Nucleus accumbens (tissue), 56 donors: ENCODE measurements around the gene GCK.

Experiments
- DNase-seq, 56 donors: peaks; one replicate each; lab custom pipeline; 2025; lab: John Stamatoyannopoulos, UW

The GCK gene

DNA sequence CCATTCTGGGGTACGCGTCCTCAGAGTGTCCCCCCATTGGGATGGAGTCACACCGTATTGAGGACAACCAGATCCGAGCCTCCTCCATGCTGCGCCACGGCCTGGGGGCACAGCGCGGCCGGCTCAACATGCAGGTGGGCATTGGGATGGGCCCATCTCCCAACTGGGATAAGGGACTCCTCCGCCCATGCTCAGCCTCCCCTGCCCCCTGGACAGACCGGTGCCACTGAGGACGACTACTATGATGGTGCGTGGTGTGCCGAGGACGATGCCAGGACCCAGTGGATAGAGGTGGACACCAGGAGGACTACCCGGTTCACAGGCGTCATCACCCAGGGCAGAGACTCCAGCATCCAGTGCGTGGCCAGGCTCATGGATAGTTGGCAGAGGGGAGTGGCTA lies 79.2 kb downstream of the GCK start:
- DNase-seq, result no peak

GRCh38 chr7:44108768-44109750 lies 80.2 kb downstream of the GCK start:
- DNase-seq, result no peak

GRCh38 chr7:44107961-44108767 lies 81.1 kb downstream of the GCK start:
- DNase-seq, result no peak

DNA sequence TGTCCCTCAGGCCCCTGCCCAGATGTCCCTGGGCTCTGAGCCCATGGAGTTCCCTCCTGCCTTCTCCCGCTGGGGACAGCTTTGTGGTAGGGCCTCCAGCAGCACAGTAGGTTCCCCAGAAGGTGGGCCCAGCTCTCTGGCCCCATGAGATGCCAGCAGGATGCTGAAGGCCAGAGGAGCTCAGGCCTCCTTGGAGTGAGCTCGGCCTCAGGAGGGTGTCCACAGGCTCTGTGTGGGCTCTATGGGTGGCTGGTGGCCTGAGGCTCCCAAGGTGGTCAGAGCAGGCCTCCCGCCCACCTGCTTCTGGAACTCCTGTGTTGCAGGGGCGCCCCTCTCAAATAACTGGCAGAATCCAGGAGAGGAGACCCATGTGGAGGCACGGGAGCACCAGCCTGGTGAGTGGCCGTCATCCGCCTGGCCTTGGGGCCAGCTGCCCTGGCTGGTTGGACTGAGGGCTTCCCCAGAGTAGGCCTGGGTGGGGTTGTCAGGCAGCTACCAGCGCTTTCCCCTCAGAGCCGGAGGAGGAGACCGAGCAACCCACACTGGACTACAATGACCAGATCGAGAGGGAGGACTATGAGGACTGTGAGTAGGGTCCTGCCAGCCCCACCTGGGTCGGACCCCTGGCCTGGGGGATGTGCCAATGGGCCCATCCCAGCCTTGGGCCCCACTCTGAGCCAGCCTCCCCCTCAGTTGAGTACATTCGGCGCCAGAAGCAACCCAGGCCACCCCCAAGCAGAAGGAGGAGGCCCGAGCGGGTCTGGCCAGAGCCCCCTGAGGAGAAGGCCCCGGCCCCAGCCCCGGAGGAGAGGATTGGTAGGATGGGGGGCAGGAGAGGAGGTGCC lies 81.9 kb downstream of the GCK start:
- DNase-seq, result no peak

DNA sequence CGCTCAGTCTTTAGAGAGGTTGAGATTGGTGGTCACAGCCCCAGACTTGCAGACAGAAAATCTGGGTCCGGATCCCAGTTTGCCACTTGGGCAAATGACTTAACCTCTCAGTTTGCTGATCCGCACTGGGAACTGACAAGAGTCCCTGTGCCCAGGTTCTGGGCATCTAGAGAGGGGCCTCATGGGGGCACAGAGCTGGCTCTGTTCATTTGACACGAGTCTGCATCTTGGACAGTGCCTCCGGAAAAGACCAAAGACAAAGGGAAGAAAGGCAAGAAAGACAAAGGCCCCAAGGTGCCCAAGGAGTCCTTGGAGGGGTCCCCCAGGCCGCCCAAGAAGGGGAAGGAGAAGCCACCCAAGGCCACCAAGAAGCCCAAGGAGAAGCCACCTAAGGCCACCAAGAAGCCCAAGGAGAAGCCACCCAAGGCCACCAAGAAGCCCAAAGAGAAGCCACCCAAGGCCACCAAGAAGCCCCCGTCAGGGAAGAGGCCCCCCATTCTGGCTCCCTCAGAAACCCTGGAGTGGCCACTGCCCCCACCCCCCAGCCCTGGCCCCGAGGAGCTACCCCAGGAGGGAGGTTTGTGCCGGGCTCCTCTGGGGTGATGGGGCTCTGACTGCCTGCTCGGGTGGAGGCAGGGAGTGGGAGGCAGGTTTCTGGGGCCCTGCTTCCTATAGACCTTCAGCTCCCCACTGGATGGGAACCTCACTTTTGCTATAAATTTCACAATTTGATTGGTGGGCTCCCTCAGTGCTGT lies 82.8 kb downstream of the GCK start:
- no peak for DNase-seq

GRCh38 chr7:44105832-44106231 lies 83.4 kb downstream of the GCK start:
- DNase-seq, result no peak

GRCh38 chr7:44104860-44105771 lies 84.1 kb downstream of the GCK start:
- DNase-seq, result peak in 38 of 56 donors; percentile 14 to 77 (median 48)

GRCh38 chr7:44103923-44104859 lies 85.0 kb downstream of the GCK start, which contains the start of gene AEBP1:
Gene AEBP1, plus strand, starts transcription at chr7:44104345. Its CDS starts 321 bp downstream, at chr7:44104666.
- DNase-seq, result peak in 1 of 56 donors; percentile 46

DNA sequence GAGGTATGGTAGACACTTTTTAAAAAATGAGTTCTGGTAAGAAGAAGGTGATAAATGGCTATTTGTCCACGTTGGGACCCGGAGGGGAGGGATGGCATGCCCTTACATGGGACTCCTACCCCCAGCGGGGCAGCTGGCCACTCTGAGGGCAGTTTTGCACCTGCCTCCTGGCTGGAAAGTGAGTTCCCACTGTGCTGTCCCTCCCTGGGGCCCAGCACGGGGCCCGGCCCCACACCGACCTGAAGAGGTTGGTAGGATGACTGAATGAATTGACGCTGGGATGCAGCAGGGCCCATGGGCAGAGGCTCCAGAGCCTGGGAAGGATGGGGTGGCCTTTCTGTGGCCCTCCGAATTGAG lies 85.7 kb downstream of the GCK start:
- no peak for DNase-seq

DNA sequence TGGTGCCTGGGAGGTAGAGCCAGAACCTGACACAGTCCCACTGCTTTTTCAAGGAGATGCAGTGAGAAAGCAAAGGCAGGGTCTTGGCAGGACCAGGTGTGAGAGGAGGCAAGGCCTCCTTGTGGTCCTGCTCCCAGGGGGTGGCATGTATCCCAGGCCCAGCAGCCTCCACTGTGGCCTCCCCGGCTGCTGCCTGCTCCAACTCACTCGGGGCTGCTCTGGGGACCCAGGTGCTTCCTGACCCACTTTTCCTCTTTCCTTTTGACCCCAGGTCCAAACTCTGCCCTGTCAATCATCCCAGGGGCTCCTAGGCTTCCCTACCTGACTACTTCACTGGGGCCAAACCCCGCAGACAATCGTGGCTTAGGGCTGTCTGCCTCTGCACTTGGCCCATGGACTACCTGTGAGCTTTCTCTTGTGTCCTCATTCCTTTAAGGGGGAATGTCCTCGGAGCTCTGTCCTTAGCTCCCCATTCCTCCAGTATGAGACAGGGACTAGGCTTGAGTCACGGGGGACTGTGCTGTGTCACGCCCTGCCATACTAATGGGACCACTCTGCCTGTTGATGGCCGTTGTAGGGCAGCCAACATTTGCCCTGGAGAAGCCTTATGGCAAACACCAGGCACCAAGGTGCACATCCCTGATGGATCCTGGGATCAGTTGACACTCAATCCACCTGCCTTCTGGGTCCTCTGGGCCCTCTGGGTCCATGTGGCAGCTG lies 86.2 kb downstream of the GCK start:
- no peak for DNase-seq

- peak in 5 of 56 donors; percentile 22 to 48 (median 25) for DNase-seq
Observed at GRCh38 chr7:44101966-44102845, 87.0 kb downstream of the GCK start.

DNA sequence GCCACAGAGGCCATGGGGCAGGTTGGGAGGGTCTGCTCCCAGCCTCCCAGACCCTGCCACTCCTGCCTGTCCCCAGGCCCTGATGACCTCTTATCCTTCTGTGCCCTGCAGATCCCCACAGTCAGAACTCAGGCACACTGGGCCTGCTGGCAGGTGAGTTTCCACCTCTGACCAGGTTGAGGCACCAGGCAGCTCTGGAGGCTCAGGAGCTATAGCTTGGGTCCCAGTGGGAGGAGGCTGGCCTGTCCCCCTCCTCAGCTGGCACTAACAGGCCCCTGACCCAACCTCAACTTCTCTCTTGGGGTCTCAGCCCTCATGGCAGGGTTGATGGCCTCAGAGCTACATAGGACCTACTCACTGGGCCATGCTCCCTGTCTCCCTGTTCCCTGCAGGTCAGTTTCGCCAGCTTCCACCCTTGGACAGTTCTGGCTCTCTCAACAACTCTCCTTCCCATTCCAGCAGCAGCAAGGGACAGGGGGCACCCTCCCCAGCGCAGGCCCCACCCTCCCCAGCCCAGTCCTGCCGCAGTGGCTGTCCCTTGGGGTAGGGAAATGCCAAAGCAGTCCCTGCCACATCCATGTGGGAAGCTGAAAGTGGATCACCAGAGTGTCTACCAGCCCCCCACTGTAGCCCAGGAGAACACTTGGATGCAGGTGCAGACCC lies 87.8 kb downstream of the GCK start:
- no peak for DNase-seq

- peak in 11 of 56 donors; percentile 7 to 69 (median 37) for DNase-seq
Observed at GRCh38 chr7:44100458-44101302, 88.6 kb downstream of the GCK start.

GRCh38 chr7:44099669-44100068 lies 89.6 kb downstream of the GCK start:
- no peak for DNase-seq
